Hepatocyte (in vitro differentiated cells): ENCODE data around the gene SEMA4C. TPM values are rescaled to one million over a fixed set of nuclear protein-coding genes. Genes with fewer than 3 reads are reported as not detected.

ENCODE experiments used
- DNase-seq: peaks from one replicate; pipeline ENCODE4 v3.0.0-alpha.2; 2016; ENCODE audit warnings: low spot score
- H2AFZ ChIP-seq: fragments of 200-600 bp; sonication (generic); 2 replicates; pipeline ENCODE4 v1.6.0; 2016; ENCODE audit warnings: antibody characterized with exemption, mild to moderate bottlenecking
- H3K27ac ChIP-seq: fragments of 200-600 bp; sonication (generic); 2 replicates; pipeline ENCODE4 v1.5.1; 2016; ENCODE audit warnings: mild to moderate bottlenecking
- H3K27me3 ChIP-seq: fragments of 200-600 bp; sonication (generic); 2 replicates; pipeline ENCODE4 v1.6.1; 2016
- H3K36me3 ChIP-seq: fragments of 200-600 bp; sonication (generic); replicated peaks from 2 replicates; pipeline ENCODE4 v1.5.1; 2016; ENCODE audit warnings: low read depth; ENCODE audit not compliant: insufficient read depth
- H3K4me1 ChIP-seq: fragments of 200-600 bp; sonication (generic); 2 replicates; pipeline ENCODE4 v1.5.1; 2016; ENCODE audit warnings: mild to moderate bottlenecking, moderate library complexity; ENCODE audit not compliant: insufficient read depth
- H3K4me2 ChIP-seq: fragments of 200-600 bp; sonication (generic); 2 replicates; pipeline ENCODE4 v1.6.0; 2016
- H3K4me3 ChIP-seq: fragments of 200-600 bp; sonication (generic); 2 replicates; pipeline ENCODE4 v1.5.1; 2016; ENCODE audit warnings: mild to moderate bottlenecking
- H3K79me2 ChIP-seq: fragments of 200-600 bp; sonication (generic); 2 replicates; pipeline ENCODE4 v1.6.0; 2017; ENCODE audit warnings: mild to moderate bottlenecking
- H3K9me2 ChIP-seq: fragments of 200-600 bp; sonication (generic); replicated peaks from 2 replicates; pipeline ENCODE4 v1.6.0; 2017; ENCODE audit warnings: mild to moderate bottlenecking; ENCODE audit not compliant: insufficient read depth
- H3K9me3 ChIP-seq: fragments of 200-600 bp; sonication (generic); 2 replicates; pipeline ENCODE4 v1.5.1; 2016; ENCODE audit warnings: low read depth, mild to moderate bottlenecking
- H4K20me1 ChIP-seq: fragments of 200-600 bp; sonication (generic); 2 replicates; pipeline ENCODE4 v1.6.0; 2016; ENCODE audit warnings: mild to moderate bottlenecking; ENCODE audit not compliant: insufficient read depth, poor library complexity, severe bottlenecking
- EZH2 ChIP-seq: fragments of 200-600 bp; sonication (generic); IDR thresholded peaks from 2 replicates; pipeline ENCODE4 v1.6.1; 2016; ENCODE audit warnings: antibody characterized with exemption, mild to moderate bottlenecking, borderline replicate concordance
- EZH2phosphoT487 ChIP-seq: fragments of 200-600 bp; sonication (generic); IDR thresholded peaks from one replicate; pipeline ENCODE4 v1.6.1; 2018; ENCODE audit warnings: antibody characterized with exemption, mild to moderate bottlenecking, low read depth, moderate library complexity; ENCODE audit not compliant: unreplicated experiment, severe bottlenecking
- WGBS: methylation state at CpG from one replicate; pipeline ENCODE4 v1.1.6; 2016; ENCODE audit warnings: low lambda C conversion rate; ENCODE audit errors: missing lambda C conversion rate; 5-methylcytosine and 5-hydroxymethylcytosine counted together
- polyA plus RNA-seq: library from polyadenylated mRNA; unstranded; fragments of >200 nt; fragmentation: Nextera tagmentation; extraction: Ambion mirVana; gene quantifications from 2 replicates; pipeline ENCODE4 v1.2.1, GENCODE V29; 2016
- total RNA-seq: library from RNA; depleted of rRNA; stranded (reverse); fragments of >200 nt; gene quantifications from 2 replicates; pipeline ENCODE4 v1.2.3, GENCODE V29; 2014
- TF ChIP-seq, protein P1 (sequence below): fragments of 200-600 bp; sonication (generic); IDR thresholded peaks from 2 replicates; pipeline ENCODE4 v1.5.1; 2016; ENCODE audit warnings: antibody characterized with exemption, mild to moderate bottlenecking; ENCODE audit not compliant: poor library complexity

The SEMA4C gene
- total and polyA plus RNA-seq, 2 experiments from 2014 or later, result 28.6 to 37.5 TPM

GRCh38 chr2:96916646-96917543 lies 47.0 kb upstream of the SEMA4C start:
- Histone ChIP-seq H3K27ac (no peak overlapping the region), H3K9me2 (no peaks in the 10 kb centered on the region), H3K4me2 (no peak overlapping the region), H3K36me3 (no peaks in the 10 kb centered on the region), H2AFZ (no peak overlapping the region), H3K27me3 (no peaks in the 10 kb centered on the region), H3K4me1 (peaks cover 22% of the 10 kb centered on the region), H3K79me2 (no peaks in the 10 kb centered on the region), H4K20me1 (no peaks in the 10 kb centered on the region), H3K9me3 (no peaks in the 10 kb centered on the region), H3K4me3 (no peak overlapping the region)
- TF ChIP-seq, protein P1, sequence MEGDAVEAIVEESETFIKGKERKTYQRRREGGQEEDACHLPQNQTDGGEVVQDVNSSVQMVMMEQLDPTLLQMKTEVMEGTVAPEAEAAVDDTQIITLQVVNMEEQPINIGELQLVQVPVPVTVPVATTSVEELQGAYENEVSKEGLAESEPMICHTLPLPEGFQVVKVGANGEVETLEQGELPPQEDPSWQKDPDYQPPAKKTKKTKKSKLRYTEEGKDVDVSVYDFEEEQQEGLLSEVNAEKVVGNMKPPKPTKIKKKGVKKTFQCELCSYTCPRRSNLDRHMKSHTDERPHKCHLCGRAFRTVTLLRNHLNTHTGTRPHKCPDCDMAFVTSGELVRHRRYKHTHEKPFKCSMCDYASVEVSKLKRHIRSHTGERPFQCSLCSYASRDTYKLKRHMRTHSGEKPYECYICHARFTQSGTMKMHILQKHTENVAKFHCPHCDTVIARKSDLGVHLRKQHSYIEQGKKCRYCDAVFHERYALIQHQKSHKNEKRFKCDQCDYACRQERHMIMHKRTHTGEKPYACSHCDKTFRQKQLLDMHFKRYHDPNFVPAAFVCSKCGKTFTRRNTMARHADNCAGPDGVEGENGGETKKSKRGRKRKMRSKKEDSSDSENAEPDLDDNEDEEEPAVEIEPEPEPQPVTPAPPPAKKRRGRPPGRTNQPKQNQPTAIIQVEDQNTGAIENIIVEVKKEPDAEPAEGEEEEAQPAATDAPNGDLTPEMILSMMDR, result no peak
- TF ChIP-seq EZH2phosphoT487 (no peak), EZH2 (no peak)
- no peak for DNase-seq
- WGBS, result 96% methylated on average over 22 of the region's 22 CpGs

DNA sequence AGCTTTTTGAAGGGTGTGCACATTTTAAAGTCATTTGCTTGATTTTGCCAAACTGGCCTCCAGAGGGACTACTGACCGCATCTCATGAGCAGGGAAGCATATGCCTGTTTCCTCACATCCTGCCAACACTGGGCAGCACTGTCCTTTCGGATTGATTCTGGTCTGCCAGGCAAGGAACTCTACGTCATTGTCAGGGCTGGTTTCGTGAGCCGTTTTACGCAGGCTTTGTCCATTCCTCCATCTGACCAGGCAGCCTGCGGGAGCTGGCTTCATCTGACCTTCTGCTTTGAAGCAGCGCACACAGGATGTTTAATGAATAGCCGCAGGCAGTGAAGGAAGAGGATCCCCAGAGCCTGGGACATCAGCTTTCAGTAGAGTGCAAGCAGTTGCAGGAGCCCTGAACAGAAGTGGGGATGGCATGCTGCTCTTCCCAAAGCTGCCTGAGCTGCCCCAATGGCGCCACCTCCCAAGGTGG lies 46.3 kb upstream of the SEMA4C start:
- 73% methylated on average over 10 of the region's 10 CpGs for WGBS
- H3K79me2 ChIP-seq, result no peaks in the 10 kb centered on the region
- no peak overlapping the region for H3K27ac ChIP-seq
- H3K9me3 ChIP-seq, result no peaks in the 10 kb centered on the region
- TF ChIP-seq, protein P1, result peak; percentile 3
- TF ChIP-seq EZH2phosphoT487, result no peak
- no peak overlapping the region for H3K4me3 ChIP-seq
- H3K4me2 ChIP-seq, result no peak overlapping the region
- no peaks in the 10 kb centered on the region for H3K9me2 ChIP-seq
- H3K27me3 ChIP-seq, result no peaks in the 10 kb centered on the region
- DNase-seq, result no peak
- H4K20me1 ChIP-seq, result no peaks in the 10 kb centered on the region
- H2AFZ ChIP-seq, result no peak overlapping the region
- H3K36me3 ChIP-seq, result no peaks in the 10 kb centered on the region
- H3K4me1 ChIP-seq, result peaks cover 22% of the 10 kb centered on the region

DNA sequence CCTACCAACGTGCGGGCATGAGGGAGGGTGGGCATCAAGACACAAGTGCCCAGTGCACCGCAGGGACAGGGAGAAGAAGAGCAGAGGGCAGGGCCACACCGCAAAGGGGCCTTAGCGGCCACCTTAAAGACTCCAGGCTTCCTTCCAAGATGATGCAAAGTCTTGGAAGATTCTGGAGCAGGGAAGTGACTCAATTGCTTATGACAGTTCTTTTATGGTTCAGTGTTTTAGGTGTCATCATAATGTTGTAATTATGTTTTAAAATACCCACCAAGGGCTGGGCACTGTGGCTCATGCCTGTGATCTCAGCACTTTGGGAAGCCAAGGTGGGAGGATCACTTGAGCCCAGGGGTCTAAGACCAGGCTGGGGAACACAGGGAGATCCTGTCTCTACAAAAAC lies 44.5 kb upstream of the SEMA4C start:
- Histone ChIP-seq H3K9me3 (no peaks in the 10 kb centered on the region), H3K4me3 (no peak overlapping the region), H3K4me2 (no peak overlapping the region)

More for the DNA sequence above, 44.5 kb upstream of the SEMA4C start:
- 87% methylated on average over 5 of the region's 5 CpGs for WGBS
- no peak overlapping the region for H2AFZ ChIP-seq
- H3K36me3 ChIP-seq, result no peaks in the 10 kb centered on the region
- H3K27ac ChIP-seq, result no peak overlapping the region
- no peaks in the 10 kb centered on the region for H3K27me3 ChIP-seq
- H3K9me2 ChIP-seq, result no peaks in the 10 kb centered on the region
- no peaks in the 10 kb centered on the region for H4K20me1 ChIP-seq
- H3K79me2 ChIP-seq, result no peaks in the 10 kb centered on the region
- peaks cover 11% of the 10 kb centered on the region for H3K4me1 ChIP-seq
- TF ChIP-seq, protein P1, result no peak
- TF ChIP-seq EZH2, result no peak
- TF ChIP-seq EZH2phosphoT487, result no peak
- no peak for DNase-seq
